H9 (cell line): ENCODE data around the gene NHLRC1. TPM values are rescaled to one million over a fixed set of nuclear protein-coding genes. Genes with fewer than 3 reads are reported as not detected.

Experiments used
- DNase-seq: peaks from one replicate; pipeline ENCODE4 v3.0.0-alpha.2; 2017
- H2AFZ ChIP-seq: one replicate; pipeline ENCODE4 v1.6.1; 2013; ENCODE audit warnings: mild to moderate bottlenecking, low read length, control low read depth, moderate library complexity
- H2AK5ac ChIP-seq: 2 replicates; pipeline ENCODE4 v1.6.1; 2013; ENCODE audit warnings: low read length, control low read depth, mixed read lengths; ENCODE audit not compliant: insufficient read length
- H2BK120ac ChIP-seq: one replicate; pipeline ENCODE4 v1.6.1; 2013; ENCODE audit warnings: low read depth, mild to moderate bottlenecking, low read length, control low read depth, inconsistent platforms; ENCODE audit not compliant: poor library complexity, severe bottlenecking
- H2BK12ac ChIP-seq: 2 replicates; pipeline ENCODE4 v1.6.1; 2013; ENCODE audit warnings: low read length, control low read depth, mixed read lengths, low read depth; ENCODE audit not compliant: insufficient read length
- H2BK15ac ChIP-seq: 2 replicates; pipeline ENCODE4 v1.6.1; 2013; ENCODE audit warnings: low read depth, low read length, control low read depth
- H2BK20ac ChIP-seq: one replicate; pipeline ENCODE4 v1.6.1; 2013; ENCODE audit warnings: low read depth, mild to moderate bottlenecking, low read length, control low read depth, inconsistent platforms; ENCODE audit not compliant: poor library complexity, severe bottlenecking
- H2BK5ac ChIP-seq: 2 replicates; pipeline ENCODE4 v1.6.1; 2013; ENCODE audit warnings: low read length, control low read depth, mixed read lengths; ENCODE audit not compliant: insufficient read length
- H3K14ac ChIP-seq: 2 replicates; pipeline ENCODE4 v1.6.1; 2013; ENCODE audit warnings: low read length, control low read depth; ENCODE audit not compliant: insufficient read depth
- H3K18ac ChIP-seq: 2 replicates; pipeline ENCODE4 v1.6.1; 2013; ENCODE audit warnings: low read depth, mild to moderate bottlenecking, mixed read lengths, low read length, control low read depth; ENCODE audit not compliant: insufficient read length
- H3K23ac ChIP-seq: 2 replicates; pipeline ENCODE4 v1.6.1; 2013; ENCODE audit warnings: low read length, control low read depth, mixed read lengths, low read depth; ENCODE audit not compliant: insufficient read length
- H3K23me2 ChIP-seq: 2 replicates; pipeline ENCODE4 v1.6.1; 2013; ENCODE audit warnings: low read depth, mild to moderate bottlenecking, mixed read lengths, low read length, control low read depth; ENCODE audit not compliant: insufficient read length, poor library complexity, severe bottlenecking
- H3K27ac ChIP-seq: 2 replicates; pipeline ENCODE4 v1.5.1; 2013; ENCODE audit warnings: low read length, control low read depth, mixed read lengths, low read depth; ENCODE audit not compliant: insufficient read length
- H3K27me3 ChIP-seq: 2 replicates; pipeline ENCODE4 v1.6.1; 2013; ENCODE audit warnings: low read length, control low read depth, inconsistent platforms; ENCODE audit not compliant: insufficient read depth
- H3K4ac ChIP-seq: 2 replicates; pipeline ENCODE4 v1.6.1; 2013; ENCODE audit warnings: low read depth, mild to moderate bottlenecking, control low read depth, inconsistent platforms, low read length, moderate library complexity
- H3K4me1 ChIP-seq: 2 replicates; pipeline ENCODE4 v1.6.1; 2013; ENCODE audit warnings: low read length, control low read depth, inconsistent platforms; ENCODE audit not compliant: insufficient read depth
- H3K4me2 ChIP-seq: 2 replicates; pipeline ENCODE4 v1.6.1; 2013; ENCODE audit warnings: low read length, control low read depth, mixed read lengths; ENCODE audit not compliant: insufficient read length, insufficient read depth
- H3K56ac ChIP-seq: 2 replicates; pipeline ENCODE4 v1.6.1; 2013; ENCODE audit warnings: low read depth, mild to moderate bottlenecking, mixed read lengths, low read length, control low read depth; ENCODE audit not compliant: insufficient read length
- H3K79me1 ChIP-seq: 2 replicates; pipeline ENCODE4 v1.6.1; 2013; ENCODE audit warnings: low read depth, mild to moderate bottlenecking, moderate library complexity, low read length, control low read depth, inconsistent platforms; ENCODE audit not compliant: insufficient read depth, poor library complexity, severe bottlenecking
- H3K79me2 ChIP-seq: 2 replicates; pipeline ENCODE4 v1.6.1; 2013; ENCODE audit warnings: low read length, control low read depth, inconsistent platforms; ENCODE audit not compliant: insufficient read depth
- H3K9ac ChIP-seq: 2 replicates; pipeline ENCODE4 v1.6.1; 2013; ENCODE audit warnings: low read length, control low read depth, mixed read lengths; ENCODE audit not compliant: insufficient read length; ENCODE audit errors: extremely low read depth
- H3K9me3 ChIP-seq: one replicate; pipeline ENCODE4 v1.6.1; 2013; ENCODE audit warnings: low read depth, low read length, inconsistent platforms; ENCODE audit not compliant: control insufficient read depth
- H3T11ph ChIP-seq: one replicate; pipeline ENCODE4 v1.6.1; 2013; ENCODE audit warnings: mild to moderate bottlenecking, low read length, control low read depth, inconsistent platforms
- H4K20me1 ChIP-seq: one replicate; pipeline ENCODE4 v1.6.1; 2013; ENCODE audit not compliant: control insufficient read depth, insufficient read length, insufficient read depth
- H4K5ac ChIP-seq: 2 replicates; pipeline ENCODE4 v1.6.1; 2013; ENCODE audit warnings: low read depth, mild to moderate bottlenecking, mixed read lengths, low read length, control low read depth; ENCODE audit not compliant: insufficient read length
- H4K8ac ChIP-seq: replicated peaks from 2 replicates; pipeline ENCODE4 v1.6.1; 2013; ENCODE audit warnings: low read length, control low read depth, mixed read lengths, low read depth; ENCODE audit not compliant: insufficient read length
- H4K91ac ChIP-seq: 2 replicates; pipeline ENCODE4 v1.6.1; 2013; ENCODE audit warnings: low read depth, mild to moderate bottlenecking, moderate library complexity, mixed read lengths, low read length, control low read depth; ENCODE audit not compliant: insufficient read length
- H3K27ac Mint-ChIP-seq, 3 experiments: 2 replicates in 2 of 3; 3 replicates in 1 of 3; pipeline ENCODE4 v1.8.0; 2020 to 2021; ENCODE audit warnings: mixed read lengths in 3 of 3, mild to moderate bottlenecking in 1 of 3, moderate library complexity in 1 of 3
- H3K27me3 Mint-ChIP-seq: 2 replicates; pipeline ENCODE4 v1.8.0; 2021; ENCODE audit warnings: low read depth, mild to moderate bottlenecking, moderate library complexity, mixed read lengths
- H3K36me3 Mint-ChIP-seq, 3 experiments: 2 replicates in 2 of 3; 3 replicates in 1 of 3; pipeline ENCODE4 v1.8.0; 2020 to 2021; ENCODE audit warnings: low read depth in 3 of 3, mixed read lengths in 3 of 3; ENCODE audit not compliant: insufficient read depth in 1 of 3
- H3K4me1 Mint-ChIP-seq, 2 experiments: 2 replicates each; pipeline ENCODE4 v1.8.0; 2020; ENCODE audit warnings: mixed read lengths in 2 of 2
- H3K4me3 Mint-ChIP-seq, 2 experiments: 2 replicates in 1 of 2; 3 replicates in 1 of 2; pipeline ENCODE4 v1.8.0; 2020 to 2021; ENCODE audit warnings: mild to moderate bottlenecking in 2 of 2, mixed read lengths in 2 of 2, moderate library complexity in 1 of 2
- H3K9me3 Mint-ChIP-seq, 2 experiments: 2 replicates in 1 of 2; 3 replicates in 1 of 2; pipeline ENCODE4 v1.8.0; 2020; ENCODE audit warnings: mild to moderate bottlenecking in 2 of 2, mixed read lengths in 2 of 2, moderate library complexity in 1 of 2
- WGBS: extraction: QIAGEN DNeasy Blood & Tissue Kit; methylation state at CpG from one replicate; pipeline ENCODE4 v1.1.7; 2013; ENCODE audit warnings: missing lambda C conversion rate, low lambda C conversion rate, mixed read lengths; ENCODE audit not compliant: insufficient read length; ENCODE audit errors: extremely low coverage; 5-methylcytosine and 5-hydroxymethylcytosine counted together
- total RNA-seq: library from RNA; stranded (reverse); gene quantifications from 2 replicates; pipeline ENCODE4 v1.2.1, GENCODE V29; 2021
- TF ChIP-seq, protein P1 (sequence below): fragments of 200-600 bp; sonication (generic); conservative IDR thresholded peaks from 3 replicates; pipeline ENCODE4 v1.8.0; 2021; ENCODE audit warnings: antibody characterized with exemption, mild to moderate bottlenecking

NHLRC1 gene
- total RNA-seq, 1 experiment from 2014 or later: 1.5 TPM

GRCh38 chr6:18136260-18136659, 13.8 kb upstream of the NHLRC1 start:
- no CpG with 5 or more reads among the region's 10 CpGs for WGBS
- Histone ChIP-seq H3K23ac (no peak overlapping the region), H3K14ac (no peak overlapping the region), H3K4me2 (no peak overlapping the region), H3T11ph (no peak overlapping the region), H3K56ac (no peak overlapping the region), H3K23me2 (no peaks in the 10 kb centered on the region), H2BK120ac (no peak overlapping the region), H4K20me1 (no peaks in the 10 kb centered on the region), H3K79me1 (no peaks in the 10 kb centered on the region), H3K18ac (no peak overlapping the region), H4K5ac (no peak overlapping the region), H3K4me1 (no peaks in the 10 kb centered on the region), H2BK5ac (no peak overlapping the region), H3K79me2 (no peaks in the 10 kb centered on the region), H2AFZ (no peak overlapping the region), H3K9ac (no peak overlapping the region), H3K27ac (no peak overlapping the region), H4K8ac (no peak overlapping the region), H2AK5ac (no peak overlapping the region), H2BK15ac (no peak overlapping the region), H4K91ac (no peak overlapping the region), H3K27me3 (no peaks in the 10 kb centered on the region), H2BK12ac (no peak overlapping the region), H3K9me3 (no peaks in the 10 kb centered on the region), H2BK20ac (no peak overlapping the region), H3K4ac (no peak overlapping the region)
- no peaks in the 10 kb centered on the region for H3K4me1 Mint-ChIP-seq
- H3K9me3 Mint-ChIP-seq: no peaks in the 10 kb centered on the region
- no peak overlapping the region for H3K27ac Mint-ChIP-seq
- TF ChIP-seq, protein P1, sequence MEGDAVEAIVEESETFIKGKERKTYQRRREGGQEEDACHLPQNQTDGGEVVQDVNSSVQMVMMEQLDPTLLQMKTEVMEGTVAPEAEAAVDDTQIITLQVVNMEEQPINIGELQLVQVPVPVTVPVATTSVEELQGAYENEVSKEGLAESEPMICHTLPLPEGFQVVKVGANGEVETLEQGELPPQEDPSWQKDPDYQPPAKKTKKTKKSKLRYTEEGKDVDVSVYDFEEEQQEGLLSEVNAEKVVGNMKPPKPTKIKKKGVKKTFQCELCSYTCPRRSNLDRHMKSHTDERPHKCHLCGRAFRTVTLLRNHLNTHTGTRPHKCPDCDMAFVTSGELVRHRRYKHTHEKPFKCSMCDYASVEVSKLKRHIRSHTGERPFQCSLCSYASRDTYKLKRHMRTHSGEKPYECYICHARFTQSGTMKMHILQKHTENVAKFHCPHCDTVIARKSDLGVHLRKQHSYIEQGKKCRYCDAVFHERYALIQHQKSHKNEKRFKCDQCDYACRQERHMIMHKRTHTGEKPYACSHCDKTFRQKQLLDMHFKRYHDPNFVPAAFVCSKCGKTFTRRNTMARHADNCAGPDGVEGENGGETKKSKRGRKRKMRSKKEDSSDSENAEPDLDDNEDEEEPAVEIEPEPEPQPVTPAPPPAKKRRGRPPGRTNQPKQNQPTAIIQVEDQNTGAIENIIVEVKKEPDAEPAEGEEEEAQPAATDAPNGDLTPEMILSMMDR: no peak
- no peak for DNase-seq
- no peak overlapping the region for H3K4me3 Mint-ChIP-seq
- no peaks in the 10 kb centered on the region for H3K27me3 Mint-ChIP-seq
- peaks cover 8 to 48% (median 42%) of the 10 kb centered on the region in 3 experiments; a peak in 6 of 7 replicates for H3K36me3 Mint-ChIP-seq
